HL-60/S4 treated with retinoic acid at 250 ng/mL for 4 days and 3 days (cell line): Measurements from ENCODE around the gene ENTPD3.

ENCODE experiments used
- in situ Hi-C: fragments of 300-500 bp; cut with MboI; formaldehyde crosslinking; loops from 2 replicates; pipeline ENCODE4 v1.7.0; 2022; ENCODE audit warnings: low sequenced_read_pairs

ENTPD3 gene

DNA sequence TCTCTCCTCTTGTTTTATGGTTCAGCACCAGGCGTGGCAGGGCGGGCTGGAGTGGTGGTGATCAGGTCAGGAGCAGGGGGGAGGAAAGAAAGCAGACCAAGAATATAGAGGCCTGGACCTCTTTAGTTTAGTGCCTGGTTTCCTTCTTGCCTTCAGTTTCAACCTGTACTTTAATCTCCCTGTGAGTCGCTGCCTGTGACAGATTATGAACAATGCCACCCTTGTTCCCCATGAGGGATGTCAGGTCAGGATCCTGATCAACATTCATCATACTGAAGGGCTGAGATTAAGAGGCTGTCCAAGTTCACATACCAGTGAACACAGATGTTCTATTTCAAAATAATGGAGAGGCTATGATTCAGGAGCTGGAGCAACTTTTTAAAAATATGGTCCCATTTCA, 11.4 kb downstream of the ENTPD3 start:
- in situ Hi-C loops: no loop called here

DNA sequence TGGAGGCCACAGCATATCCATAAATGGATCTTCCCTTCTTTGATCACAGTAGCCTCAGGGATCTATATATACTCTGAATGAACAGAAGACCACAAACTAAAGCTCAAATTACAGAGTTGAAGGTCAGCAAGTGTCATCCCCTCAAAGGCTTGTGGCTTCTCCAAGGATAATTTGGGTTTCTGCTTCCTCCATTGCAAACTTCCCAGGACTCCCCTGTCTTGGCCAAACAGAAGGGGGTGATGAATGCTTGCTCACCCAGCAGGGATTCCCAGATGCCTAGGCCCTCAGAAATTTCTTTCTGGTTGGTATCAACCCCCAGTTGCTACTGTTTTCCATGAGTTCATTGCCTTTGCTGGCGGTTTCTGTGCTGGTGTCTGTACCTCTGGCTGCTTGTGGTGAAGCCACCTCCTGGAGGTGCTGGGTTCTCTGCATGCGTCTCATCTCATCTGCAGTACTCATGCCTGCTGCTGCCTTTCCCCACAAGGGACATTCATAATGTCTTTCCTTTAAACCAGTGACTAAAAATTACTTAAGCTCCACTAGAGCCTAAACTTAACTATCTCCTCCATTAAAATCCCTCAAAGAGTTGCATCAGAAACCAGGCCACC, 17.7 kb downstream of the ENTPD3 start:
- in situ Hi-C loops: no loop called here

DNA sequence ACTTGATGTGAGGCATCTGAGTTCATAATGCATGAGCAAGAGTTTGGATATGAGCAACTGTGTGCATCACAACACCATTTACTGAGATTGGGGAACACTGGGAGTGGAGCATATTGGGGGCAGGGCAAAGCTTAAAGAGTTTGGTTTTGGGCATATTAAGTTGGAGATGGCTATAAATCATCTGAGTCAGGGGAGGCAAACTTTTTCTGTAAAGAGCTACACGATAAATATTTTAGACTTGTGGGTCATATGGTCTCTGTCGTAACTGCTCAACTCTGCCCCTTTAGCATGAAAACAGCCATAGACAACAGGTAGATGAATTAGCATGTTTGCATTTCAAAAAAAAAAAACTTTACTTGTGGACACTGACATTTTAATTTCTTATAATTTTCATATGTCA, 20.0 kb downstream of the ENTPD3 start:
- in situ Hi-C loops: no loop called here

DNA sequence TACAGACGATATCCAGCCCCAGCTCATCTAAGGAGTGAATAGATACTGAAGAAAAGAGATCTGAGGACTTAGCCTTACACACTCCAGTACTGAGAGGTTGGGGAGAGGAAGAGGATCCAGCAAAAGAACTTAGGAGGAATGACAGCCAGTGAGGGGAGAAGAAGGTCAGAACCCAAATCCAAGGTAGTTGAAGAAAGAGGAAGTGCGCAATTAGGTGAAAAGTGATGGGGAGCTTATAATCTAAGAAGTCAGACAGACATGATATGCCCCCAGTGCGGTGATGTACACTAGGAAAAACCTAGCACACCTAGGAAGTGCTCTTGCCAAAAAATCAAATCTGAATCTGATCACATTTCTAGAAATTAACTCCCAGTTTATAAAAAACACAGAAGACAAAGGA, 20.6 kb downstream of the ENTPD3 start:
- in situ Hi-C loops: no loop called here

DNA sequence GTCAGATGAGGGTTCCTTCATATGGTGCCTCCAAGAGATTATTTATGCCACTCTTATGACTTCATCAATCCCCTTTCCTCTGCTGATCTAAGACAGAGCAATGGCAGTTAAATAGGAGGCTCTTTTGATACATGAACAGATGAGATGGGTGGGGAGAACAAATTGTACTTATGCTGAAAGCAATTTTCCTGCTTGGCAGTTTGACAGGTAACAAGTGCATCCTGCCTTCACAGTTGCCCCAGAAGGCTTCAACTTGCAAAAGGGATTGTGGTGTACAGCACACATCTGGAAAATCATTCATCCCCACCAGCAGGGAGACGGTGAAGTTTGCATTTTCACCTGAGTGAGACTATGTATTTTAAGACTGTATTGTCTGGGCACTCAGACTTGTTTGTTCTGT, 27.3 kb downstream of the ENTPD3 start:
- in situ Hi-C loops: no loop called here

DNA sequence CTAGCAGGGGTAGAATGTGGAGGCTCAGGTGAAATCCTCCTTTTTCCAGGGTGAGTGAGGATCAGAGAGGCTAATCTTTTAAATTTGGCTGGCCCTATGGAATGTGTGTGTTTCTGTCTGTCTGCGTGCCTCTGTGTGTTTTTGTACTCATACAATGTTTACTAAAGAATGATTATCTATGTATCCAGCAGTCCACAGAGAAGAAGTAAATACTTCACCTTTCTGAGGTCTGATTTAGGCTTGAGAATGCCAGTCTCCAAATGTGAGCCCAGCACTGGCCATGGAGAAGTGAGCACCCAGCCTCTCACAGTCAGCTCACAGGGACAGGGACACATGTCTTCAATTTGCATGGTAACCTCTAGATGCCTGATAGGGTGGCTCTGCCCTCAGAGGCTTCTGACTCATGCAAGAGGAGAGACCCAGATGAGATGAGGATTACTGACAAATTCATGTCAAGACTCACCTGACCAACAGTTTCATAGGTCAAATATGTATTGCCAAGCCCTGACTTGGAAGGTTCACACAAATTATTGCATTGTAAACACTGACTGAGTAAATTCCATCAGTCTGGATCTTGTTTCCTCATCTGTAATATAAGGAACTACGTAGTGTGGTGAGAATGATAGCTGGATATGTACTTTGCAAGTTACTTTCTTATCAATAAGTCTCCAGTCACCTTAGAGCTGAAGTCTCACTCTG, 31.0 kb downstream of the ENTPD3 start:
- in situ Hi-C loops: no loop called here

DNA sequence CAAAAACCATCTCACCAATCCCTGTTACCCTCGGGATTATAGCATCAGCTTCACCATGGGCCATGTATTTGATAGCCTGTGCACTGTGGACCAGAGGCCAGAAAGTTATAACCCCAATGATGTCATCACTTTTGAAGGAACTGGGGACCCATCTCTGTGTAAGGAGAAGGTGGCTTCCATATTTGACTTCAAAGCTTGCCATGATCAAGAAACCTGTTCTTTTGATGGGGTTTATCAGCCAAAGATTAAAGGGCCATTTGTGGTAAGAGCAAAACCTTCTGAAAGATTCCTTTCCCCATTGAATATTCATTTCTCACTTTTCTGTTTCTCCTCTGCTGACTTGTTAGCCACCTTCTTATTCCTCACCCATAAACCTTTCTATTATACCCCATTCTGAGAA, 35.9 kb downstream of the ENTPD3 start:
- in situ Hi-C loops: no loop called here

DNA sequence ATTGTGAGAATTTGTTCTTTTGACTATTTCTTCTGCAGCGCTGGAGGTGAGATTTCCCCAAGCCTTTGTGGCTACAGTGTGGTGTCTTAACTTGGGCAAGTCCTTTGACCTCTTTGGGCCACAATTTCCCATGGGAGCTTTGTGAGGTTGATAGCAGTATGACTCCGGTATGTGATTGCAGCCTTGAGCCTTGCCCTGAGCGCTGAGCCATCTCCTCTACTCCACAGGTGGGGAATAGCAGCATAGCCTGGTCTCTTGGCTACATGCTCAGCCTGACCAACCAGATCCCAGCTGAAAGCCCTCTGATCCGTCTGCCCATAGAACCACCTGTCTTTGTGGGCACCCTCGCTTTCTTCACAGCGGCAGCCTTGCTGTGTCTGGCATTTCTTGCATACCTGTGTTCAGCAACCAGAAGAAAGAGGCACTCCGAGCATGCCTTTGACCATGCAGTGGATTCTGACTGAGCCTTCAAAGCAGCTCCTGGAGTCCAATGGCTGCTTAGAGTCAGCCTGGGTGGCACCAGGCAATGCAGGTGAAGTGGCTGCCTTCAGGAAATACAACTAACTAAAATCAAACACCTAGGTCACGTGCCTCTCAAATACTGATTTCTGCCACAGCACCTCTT, 40.2 kb downstream of the ENTPD3 start:
- in situ Hi-C loops: no loop called here

DNA sequence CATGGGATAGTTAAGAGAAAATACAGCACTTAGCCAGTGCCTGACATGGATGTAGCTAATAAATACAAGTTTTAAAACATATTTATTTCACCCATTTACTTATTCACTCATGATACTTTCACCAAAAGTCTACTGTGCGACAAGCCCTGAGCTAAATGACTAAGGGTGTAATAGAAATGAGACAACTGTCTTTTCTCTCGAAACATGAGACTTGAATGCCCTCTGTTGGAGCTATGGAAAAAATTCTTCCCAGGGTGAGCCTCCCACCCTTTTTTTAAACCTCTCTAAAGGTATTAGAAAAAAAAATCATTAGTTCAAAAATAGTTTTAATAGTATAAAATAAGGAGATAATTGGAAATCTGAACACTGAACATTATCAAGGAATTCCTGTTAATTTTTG, 45.8 kb downstream of the ENTPD3 start:
- in situ Hi-C loops: no loop called here

DNA sequence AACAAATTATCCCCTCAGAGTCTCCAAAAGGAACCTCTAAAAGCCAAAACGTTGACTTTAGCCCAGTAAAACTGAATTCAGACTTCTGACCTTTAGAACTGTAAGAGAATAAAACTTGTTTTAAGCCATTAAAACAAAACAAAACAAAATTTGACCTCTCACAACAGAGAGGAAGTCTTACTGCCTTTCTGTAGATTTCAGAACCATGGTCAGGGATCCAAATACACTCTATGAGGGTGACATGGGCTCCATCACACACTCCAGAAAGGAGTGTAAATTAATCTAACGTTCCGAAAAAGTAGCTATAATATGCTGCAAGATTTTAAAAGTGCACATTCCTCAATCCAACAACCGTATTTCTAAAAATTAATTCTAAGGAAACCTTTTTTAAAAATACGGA, 50.9 kb downstream of the ENTPD3 start:
- in situ Hi-C loops: no loop called here

DNA sequence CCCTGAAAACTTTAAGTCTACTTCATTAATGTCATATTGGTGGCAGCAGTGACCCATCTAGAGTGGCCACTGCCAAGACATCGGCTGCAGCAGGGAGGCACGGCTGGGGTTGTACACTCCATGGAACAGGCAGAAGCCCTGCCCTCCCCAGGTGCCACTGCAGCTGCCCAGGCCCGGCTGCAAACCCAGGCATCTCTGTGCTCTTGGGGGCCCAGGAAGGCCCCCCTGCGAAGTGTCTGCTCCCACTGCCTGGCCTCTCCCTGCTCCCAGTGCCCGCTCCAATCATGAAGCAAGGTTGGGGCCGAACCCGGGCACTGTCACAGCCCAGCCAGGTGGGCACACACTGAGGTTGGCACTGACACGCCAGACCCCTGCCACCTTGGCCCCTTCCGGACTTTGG, 58.1 kb downstream of the ENTPD3 start:
- in situ Hi-C loops: no loop called here

DNA sequence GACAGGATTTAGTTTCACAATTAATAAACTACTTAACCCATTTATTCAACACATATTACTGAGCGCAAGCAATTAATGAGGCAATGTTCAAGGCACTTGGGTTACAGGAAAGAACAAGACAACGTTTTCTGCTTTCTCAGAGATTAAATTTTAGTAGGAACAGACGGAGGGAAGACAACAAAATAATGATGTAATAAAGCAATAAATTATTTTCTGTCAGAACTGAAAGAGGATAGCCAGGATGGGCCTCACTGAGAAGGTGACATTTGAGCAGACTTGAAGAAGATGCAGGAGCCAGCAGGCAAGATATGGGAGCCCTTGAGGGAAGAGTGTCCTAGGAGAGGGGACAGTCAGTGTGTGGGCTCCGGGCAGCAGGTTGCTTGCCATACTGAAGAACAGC, 58.9 kb downstream of the ENTPD3 start:
- in situ Hi-C loops: no loop called here

DNA sequence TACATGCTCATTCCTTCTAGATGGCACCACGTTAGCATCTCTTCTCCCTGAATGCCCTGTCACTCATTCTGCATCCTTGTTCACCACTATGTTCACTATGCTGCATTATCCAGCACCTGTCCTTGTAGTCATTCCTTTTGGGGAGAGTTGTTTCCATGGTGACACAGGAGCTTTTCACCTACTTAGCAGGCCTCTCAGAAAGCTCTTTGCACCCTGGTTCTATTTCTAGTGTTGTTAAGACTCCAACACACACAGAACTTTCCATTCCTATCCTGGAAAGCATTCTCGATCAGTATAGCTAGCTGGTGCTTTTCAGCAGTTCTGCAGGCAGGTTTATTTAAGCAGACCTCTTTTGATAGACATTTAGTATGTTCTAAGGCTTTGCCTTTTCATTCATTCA, 63.5 kb downstream of the ENTPD3 start:
- in situ Hi-C loops: no loop called here

DNA sequence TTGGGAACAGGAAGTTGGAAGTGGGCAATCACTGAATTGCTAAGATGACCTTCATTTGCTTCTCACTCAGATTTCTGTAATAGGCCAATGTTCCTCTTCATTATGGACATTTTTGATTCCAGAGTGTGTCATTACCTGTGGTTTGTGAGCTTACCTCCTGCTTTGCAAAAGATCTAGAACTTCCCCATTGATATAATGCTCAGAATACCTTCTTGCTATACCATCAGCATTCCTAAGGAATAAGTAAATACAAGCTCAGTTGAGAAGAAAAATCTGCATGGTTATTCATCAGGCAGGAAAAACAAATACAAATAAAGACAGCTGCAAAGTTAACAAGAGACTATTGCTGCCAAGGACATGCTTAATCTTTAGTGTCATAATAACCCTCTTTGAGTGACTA, 64.6 kb downstream of the ENTPD3 start:
- in situ Hi-C loops: no loop called here

DNA sequence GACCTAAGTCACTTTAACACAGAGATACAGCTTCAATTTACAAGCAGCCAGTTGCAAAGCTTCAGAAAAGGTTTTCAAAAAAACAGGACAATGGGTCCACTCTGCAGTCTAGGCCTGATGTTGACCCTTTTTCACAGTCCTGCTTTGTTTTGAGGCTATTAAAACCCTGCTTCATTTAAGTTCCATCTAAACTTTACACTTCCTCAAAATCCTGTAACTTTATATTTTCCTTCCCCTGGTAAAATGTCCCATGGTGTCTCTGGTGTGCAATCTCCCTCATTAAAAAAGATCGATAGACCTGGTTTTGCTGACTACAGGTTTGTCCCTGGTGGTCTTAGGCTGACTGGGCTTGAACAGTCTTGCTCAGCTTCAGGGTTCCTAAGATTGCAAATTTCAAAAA, 65.1 kb downstream of the ENTPD3 start:
- in situ Hi-C loops: no loop called here

DNA sequence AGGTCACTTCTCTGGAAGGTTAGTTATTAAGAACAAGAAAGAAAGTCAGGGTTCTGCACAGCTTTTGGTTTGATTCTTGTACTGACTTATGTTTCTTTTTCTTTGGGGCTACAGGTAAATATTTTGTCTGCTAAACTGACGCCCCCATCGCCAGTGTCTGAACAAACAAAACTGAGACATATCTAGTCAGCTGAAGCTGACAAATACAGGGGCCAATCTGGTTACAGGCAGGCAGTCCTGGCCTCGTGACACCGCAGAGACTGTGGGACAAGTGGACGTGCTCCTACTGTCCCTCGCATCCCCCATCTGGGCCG, 65.5 kb downstream of the ENTPD3 start:
- in situ Hi-C loops: no loop called here

DNA sequence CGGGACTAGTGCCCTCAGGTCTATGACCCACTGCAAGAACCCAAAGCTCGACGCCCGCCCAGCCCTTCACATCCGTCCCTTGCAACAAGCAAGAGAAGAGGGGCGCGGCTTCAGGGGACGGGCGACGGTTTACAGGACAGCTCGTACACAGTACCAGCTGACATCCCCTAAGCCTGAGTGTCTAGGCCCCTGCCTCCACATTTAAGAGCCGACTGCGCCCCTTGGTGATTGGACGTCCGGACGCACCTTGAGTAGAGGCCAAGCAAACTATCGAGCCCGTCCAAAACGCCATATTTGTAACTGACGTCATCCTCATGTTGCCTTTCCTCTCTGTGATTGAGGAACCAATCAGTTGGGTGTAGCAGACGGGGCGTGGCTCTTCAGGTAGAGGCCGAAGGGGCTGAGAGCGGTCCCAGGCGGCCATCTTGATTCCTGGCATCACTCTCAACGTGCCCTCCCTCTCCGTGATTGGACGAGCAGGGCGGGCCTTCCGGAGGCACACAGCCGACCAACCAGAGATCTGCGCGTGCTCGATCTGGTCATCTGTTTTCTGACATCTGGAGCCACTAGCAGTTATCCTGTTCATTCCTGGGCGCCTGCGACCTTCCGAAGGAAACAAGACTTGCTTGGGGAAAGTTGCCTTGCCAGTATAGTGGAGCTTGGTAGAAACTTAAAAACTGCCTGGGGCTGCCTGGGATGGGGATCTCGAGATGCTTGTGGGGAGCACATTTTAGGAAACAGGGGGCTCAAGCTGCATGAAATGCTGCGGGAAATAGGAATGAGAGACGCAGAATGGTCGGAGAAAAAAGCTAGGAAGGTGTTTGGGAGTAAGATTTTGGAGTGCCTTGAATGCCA, 66.1 kb downstream of the ENTPD3 start:
- in situ Hi-C loops: no loop called here

DNA sequence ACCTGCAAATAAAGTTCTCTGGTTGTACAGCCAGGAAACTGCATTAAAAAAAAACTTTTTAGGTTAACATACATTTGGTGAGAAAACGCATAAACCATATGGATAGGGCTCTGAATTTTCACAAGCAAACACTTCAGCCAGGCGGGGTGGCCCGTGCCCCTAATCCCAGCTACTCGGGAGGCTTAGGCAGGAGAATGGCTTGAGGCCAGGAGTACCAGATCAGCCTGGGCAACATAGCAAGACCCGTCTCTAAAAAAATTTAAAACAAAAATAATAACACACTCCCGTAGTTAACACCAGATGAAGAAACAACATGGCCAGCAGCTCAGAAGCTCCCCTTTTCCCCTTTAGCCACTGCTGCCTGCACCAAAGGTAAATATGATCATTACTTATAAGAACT, 66.9 kb downstream of the ENTPD3 start:
- in situ Hi-C loops: no loop called here

DNA sequence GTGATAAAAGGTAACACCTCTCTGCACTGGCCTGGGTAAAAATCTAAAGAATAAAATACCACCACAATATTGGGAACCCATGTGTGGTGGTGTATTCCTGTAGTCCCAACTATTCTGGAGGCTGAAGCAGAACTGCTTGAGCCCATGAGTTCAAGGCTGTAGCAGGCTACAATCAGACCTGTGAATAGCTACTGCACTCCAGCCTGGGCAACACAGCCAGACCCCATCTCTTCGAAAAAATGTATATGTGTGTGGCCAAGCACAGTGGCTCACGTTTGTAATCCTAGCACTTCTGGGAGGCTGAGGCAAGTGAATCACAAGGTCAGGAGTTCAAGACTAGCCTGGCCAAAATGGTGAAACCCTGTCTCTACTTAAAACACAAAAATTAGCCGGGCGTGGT, 68.3 kb downstream of the ENTPD3 start:
- in situ Hi-C loops: no loop called here

DNA sequence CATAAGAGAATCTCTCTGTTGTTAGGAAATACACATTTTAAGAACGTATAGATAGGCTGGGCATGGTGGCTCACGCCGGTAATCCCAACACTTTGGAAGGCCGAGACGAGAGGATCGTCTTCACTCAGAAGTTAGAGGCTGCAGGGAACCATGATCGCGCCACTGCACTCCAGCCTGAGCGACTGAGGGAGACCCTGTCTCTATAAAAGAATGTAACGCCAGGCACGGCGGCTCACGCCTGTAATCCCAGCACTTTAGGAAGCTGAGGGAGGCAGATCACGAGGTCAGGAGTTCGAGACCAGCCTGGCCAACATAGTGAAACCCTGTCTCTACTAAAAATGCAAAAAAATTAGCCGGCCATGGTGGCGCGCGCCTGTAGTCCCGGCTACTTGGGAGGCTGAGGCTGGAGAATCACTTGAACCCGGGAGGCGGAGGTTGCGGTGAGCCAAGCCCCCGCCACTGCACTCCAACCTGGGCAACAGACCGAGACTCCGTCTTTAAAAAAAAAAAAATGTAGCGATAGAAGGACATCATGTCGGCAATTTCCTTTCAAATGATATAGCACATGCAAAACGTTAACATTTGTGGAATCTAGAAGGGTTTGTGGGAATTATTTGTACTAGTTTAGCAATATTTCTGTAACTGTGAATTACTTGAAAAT, 69.4 kb downstream of the ENTPD3 start:
- in situ Hi-C loops: no loop called here
